ENCODE data around the gene KRT81.
"Not testable (repeated sequence)": the region's sequence is repeated elsewhere in the genome, so short reads cannot be mapped to it uniquely, and the experiment has no call there.

The KRT81 gene

DNA sequence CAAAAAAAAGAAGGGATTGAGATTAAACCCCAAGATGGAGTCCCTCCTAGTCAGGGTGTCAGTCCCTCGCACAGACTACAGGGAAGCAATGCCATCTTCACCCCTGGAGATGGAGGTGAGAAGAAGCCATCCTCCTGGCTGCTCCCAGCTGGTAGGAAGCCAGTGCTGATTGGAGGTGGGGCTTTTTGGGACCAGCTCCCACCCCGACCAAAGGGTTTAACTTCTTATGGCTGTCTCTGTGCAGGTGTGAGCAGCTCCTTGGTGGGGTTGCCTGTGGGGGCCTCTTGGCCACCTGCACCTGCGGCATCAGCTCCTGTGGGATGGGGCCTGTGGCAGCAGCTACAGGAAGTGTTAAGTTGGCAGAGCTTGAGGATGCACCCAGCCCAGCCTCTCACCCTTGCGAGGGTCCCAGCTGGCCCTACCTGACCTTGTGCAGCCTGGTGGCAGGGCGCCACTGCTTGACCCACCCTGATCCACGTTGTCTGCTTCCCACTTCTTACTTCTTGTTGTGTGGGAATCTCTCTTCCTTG lies 20.7 kb downstream of the KRT81 start:
- no peak for DNase-seq

GRCh38 chr12:52268212-52268611 lies 23.1 kb downstream of the KRT81 start:
- no peak for DNase-seq

- DNase-seq, result no peak
These were observed 23.6 kb downstream of the KRT81 start for GRCh38 chr12:52267699-52268098.

DNA sequence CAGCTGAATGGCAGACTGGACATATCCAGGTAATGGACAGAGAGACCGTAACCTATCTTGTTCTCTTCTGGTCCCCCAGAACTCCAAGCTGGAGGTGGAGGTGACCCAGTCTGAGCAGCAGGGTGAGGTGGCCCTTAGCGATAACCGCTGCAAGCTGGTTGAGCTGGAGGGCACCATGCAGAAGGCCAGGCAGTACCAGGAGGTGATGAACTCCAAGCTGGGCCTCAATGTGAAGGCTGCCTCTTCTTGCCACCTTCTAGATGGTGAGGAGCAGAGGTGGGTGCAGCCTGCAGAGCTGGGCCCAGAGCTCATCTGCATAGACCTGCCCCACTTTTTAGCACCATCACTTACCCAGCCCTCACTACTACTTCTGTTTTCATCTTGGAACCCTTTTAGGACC lies 24.1 kb downstream of the KRT81 start:
- DNase-seq, result no peak

DNA sequence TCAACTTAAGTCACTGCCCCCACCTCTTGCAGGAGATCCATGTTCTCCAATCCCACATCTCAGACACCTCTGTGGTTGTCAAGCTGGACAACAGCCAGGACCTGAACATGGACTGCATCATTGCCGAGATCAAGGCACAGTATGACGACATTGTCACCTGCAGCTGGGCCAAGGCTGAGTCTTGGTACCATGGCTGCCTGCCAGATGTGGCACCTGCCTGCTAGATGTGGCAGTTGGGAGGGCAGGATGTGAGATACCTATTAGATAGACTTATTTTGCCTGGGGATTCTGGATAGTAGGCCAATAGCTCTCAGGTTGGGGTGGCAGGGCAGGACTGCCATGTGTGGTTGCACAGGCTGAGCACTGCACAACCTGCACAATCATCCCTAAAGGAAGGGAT lies 24.8 kb downstream of the KRT81 start:
- DNase-seq, result no peak

DNA sequence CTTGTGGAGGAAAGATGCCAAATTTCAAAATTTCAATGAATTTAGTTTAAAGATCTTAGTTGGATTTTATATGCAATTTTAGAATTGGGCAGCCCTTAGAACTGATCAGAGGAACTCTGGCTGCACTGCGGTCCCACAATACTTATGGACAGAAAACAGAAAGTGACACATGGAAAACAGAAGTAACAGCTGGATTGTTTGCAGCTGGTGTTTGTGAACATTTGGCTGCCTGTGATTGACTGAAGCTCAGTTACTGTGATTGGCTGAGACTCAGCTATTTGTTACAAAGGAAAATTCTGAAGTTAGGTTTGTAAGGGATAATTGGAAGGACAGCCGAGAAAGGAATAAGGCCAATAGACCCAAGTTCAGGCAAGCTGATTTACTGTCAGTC lies 26.9 kb downstream of the KRT81 start:
- DNase-seq, result no peak

GRCh38 chr12:52263761-52264434 lies 27.4 kb downstream of the KRT81 start:
- DNase-seq, result no peak

GRCh38 chr12:52262286-52262685 lies 29.0 kb downstream of the KRT81 start:
- no peak for DNase-seq

DNA sequence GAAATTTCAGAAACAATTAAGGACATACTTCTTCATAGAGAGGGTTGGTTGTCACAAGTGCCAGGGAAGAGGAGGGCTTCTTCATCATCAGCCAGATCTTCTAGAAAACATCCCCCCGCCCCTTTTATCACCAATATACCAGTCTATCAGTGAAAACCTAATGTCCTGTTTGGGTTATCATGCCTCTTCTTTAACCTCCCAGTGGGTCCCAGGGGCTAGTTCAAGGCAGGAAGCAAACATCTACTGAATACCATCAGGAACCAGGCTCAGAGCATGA lies 30.2 kb downstream of the KRT81 start:
- DNase-seq, result no peak

DNA sequence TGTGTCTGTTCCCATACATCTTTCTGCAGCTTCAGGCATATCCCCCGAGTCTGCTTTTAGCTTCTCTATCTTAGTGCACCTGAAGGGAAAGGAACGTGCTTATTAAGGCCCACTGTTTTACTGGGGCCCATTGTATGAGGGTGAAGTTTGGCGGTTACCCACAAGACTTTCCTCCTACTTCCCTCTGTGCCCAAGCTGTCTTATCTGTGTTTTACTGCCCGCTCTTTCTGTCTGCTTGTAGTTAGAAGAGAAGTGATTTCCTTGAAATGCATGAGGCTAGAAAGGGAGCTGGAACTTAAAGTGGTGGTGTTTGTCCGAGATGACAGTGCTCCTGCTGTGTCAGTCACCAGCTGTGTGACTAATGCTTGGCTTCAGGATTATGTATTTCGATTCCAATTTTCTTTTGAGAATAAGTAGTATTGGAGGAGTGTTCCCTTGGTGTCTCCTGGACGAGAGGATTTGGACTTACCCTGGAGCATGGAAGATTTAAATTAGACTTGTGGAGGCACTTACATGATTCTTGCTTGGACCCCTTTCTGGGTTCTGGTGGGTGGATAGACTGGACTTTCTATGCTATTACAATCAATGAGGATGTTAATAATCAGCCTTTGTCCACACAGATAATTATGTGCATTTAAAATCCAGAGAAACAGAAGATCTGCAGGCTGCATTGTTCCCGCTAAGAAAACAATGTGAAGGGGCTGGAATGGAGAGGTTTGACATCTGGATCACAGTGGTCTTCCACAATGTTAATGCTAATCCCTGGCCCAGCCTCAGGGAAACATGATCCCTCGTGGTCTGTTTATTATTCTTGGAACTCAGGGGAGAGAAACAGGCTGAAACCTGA lies 30.8 kb downstream of the KRT81 start:
- DNase-seq, result no peak

GRCh38 chr12:52259657-52260243 lies 31.6 kb downstream of the KRT81 start:
- no peak for DNase-seq

- no peak for DNase-seq
These were observed 32.9 kb downstream of the KRT81 start for GRCh38 chr12:52258335-52258901.

DNA sequence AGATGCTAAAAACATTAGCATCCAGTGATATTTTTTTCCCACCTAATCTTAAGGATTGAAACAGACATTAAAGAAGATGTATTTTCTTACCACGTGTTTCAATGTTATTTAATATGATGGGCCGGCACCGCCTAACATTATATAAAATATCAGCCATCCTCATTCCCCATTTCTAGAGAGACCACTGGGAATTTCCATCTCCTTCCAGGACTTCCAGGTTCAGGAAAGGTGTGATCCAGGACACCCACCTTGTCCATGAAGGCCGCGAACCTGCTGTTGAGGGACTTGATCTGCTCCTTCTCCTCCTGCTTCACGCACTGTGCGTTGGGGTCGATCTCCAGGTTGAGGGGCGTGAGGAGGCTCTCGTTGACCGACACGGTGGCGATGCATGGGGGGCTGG lies 33.4 kb downstream of the KRT81 start:
- DNase-seq, result not testable (repeated sequence)

- DNase-seq, result no peak
These were observed 34.2 kb downstream of the KRT81 start for GRCh38 chr12:52257074-52257551.

DNA sequence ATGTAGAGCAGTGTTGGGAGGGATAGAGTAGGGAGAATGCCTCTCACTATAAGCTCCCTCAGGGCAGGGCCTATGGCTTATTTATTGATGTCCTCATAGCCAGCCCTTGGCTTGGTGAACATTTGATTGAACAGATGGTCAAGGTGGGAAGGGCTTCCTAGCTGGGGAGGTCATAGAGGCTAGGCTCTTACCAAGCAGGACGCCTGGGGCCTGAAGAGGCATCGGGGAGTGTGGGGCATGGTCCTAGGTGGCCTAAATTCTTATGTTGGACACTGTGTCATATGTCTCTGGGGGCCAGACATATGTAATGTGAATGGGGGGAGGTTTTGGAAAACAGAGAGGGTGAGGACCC lies 34.8 kb downstream of the KRT81 start:
- DNase-seq, result no peak

DNA sequence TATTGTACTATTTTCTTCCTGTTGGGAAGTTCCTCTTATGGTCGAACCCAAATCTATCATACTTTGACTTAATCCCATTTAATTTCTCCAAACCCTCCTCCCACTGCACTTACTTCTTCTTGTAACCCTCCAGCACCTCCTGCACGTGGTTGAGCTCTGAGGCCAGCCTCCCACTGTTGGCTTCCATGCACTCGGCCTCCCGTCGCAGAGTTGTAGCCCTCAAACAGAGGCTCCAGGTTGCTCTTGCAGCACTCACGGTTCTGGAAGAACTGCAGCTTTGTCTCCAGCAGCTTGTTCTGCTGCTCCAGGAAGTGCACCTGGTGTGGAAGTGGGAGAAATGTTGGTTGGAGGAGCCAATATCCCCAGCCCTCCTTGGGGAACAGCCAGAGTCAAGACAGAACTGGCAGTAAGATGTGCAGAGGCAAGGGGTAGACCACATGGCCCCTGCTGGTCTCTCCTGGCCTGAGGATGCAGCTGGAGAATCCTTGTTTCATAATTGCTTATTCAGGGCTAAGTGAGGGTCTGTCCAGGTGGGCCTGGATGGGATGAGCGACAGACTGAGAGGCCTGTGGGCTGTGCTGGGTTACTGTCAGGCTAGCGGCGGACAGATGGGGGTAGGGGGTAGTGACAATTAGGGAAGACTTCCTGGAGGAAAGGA lies 35.3 kb downstream of the KRT81 start:
- DNase-seq, result no peak

DNA sequence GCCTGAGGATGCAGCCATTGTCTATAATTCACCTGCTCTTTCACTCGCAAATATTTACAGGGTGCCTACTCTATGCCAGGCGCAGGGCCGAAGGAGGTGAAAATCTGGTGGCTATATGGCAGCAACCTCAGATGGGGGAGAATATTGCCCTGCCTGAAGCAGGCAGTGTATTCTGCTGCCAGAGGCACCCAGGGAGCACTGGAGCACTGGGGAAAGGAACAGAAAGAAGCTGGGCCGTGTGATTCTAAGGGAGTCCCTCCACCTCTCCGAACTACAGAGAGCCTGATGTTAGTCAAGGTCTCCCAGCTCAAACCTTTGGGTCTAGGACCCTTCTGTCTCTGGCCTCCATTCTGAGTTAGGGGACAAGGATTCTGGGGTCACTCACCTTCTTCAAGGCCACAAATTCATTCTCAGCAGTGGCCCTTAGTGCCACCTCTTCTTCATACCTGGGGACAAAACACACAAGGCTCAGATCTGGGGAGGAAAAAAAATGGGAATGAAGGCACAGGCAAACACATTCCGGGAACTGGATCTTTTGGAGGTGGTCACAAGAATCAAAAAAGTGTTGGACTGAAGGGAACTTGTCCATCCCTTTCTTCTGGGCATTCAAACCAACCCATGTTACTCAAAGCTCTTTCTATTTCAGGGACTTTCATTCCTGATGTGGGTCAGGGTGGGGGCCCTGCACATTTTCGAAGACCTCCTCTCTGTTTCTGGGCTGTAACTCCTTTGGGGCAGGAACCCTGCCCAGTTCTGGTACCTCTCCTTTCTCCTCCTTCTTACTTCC lies 36.2 kb downstream of the KRT81 start:
- DNase-seq, result no peak

- no peak for DNase-seq
These were observed 37.0 kb downstream of the KRT81 start for GRCh38 chr12:52254180-52254964.

DNA sequence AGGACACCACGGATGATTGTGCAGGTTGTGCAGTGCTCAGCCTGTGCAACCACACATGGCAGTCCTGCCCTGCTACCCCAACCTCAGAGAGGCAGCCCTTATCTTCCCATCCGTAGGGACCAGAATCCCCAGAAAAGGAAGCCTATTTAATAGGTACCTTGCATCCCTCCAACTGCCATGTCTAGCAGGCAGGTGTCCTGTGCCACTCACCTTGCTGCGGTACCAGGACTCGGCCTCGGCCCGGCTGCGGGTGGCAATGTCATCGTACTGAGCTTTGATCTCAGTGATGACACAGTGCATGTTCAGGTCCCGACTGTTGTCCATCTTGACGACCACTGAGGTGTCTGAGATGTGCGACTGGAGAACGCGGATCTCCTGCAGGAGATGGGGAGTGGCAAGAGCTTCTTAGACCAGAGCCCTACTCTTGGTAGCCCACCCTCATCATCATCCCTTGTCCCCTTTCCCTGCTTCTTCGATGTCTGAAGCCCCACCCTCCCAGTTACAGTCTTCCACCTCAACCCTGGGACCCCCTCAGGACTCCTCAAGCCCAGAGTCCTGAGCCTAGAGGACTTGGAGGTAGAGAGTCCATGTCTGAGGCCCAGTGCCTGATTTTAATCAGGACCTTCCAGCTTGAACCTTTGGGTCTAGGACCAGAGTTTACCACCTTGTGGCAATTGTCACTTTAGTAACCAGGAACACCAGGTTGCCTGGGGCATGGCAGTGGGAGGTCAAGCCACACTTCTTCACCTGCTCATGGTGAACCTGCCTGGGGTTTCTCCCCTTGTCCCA lies 37.7 kb downstream of the KRT81 start:
- DNase-seq, result no peak

DNA sequence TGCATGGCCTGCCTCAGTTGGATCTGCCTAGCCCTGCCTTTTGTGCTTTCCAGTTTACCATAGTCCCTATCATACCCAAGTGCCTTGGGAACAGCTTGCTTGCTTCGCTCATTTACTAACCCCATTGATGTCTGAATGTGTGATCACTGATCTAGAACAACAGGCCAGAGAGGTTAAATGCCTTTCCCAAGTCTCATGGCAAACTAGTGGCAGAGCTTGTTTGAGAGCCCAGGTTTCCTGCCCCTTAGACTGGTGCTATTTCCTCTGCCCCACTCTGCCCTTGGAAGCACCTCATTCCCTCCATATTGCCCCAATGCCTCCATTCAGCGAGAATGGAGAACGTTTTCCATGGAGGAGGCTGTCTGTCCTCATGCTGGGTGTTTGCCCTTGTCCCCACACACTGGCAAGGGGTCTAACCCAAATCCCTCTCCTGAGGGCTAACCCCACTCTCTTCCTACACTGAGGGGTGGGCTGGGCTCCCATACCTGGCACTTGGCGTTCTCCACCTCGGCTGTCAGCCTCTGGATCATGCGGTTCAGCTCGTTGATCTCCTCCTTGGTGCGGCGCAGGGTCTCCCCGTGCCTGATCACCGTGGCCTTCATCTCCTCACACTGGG lies 38.5 kb downstream of the KRT81 start:
- DNase-seq, result no peak
